NCI-H146 treated with DMSO at 0.1 percent for 48 hours (cell line): ENCODE data around the gene DPF3.

ENCODE experiments used
- DNase-seq: peaks from one replicate; lab custom pipeline; 2025; ENCODE audit not compliant: unreplicated experiment; lab: John Stamatoyannopoulos, UW

DPF3 gene

DNA sequence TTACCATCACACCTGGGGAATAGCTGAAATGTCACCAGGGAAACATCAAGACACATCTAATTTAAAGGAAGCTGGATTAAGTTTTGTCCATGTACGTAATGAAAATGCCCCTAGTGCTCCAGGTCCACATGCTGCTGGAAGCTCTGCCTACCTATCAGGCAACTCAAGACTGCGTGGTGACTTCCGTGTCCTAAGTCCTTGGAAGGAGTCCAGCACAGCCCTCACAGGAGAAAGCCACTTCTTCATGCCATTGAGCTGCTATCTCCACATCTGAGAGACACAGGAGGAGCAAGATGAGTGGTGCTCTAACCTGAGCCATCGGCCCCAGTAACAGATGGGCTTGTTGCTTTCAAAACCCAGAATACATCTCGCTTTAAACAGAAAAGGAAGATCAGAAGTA is 316.4 kb downstream of the DPF3 start:
- DNase-seq = no peak

GRCh38 chr14:72576258-72576657 is 317.6 kb downstream of the DPF3 start:
- DNase-seq = no peak

GRCh38 chr14:72574715-72575114 is 319.2 kb downstream of the DPF3 start:
- no peak for DNase-seq

GRCh38 chr14:72573725-72574417 is 320.0 kb downstream of the DPF3 start:
- no peak for DNase-seq
